Liver (tissue), 9 donors: ENCODE measurements around the gene FBXO10. TPM values are rescaled to one million over a fixed set of nuclear protein-coding genes. Genes with fewer than 3 reads are reported as not detected.

Experiments
- DNase-seq: peaks from one replicate; pipeline ENCODE4 v3.0.0-alpha.2; 2017; ENCODE audit warnings: low spot score
- H3K27ac ChIP-seq, 2 donors: one replicate each; pipeline ENCODE4 v1.7.0; 2013; ENCODE audit warnings: inconsistent platforms in 2 of 2, low read length in 2 of 2, control low read depth in 1 of 2, low read depth in 1 of 2, mild to moderate bottlenecking in 1 of 2
- H3K27me3 ChIP-seq, 4 donors: one replicate each; pipeline versions ENCODE4 v1.6.1 to v1.7.0; 2013; ENCODE audit warnings: low read length in 3 of 4, inconsistent platforms in 1 of 4, mild to moderate bottlenecking in 1 of 4, moderate library complexity in 1 of 4; ENCODE audit not compliant: control insufficient read depth in 4 of 4, insufficient read depth in 4 of 4
- H3K36me3 ChIP-seq, 4 donors: one replicate each; pipeline versions ENCODE4 v1.6.1 to v1.7.0; 2013; ENCODE audit warnings: low read length in 3 of 4, mild to moderate bottlenecking in 3 of 4, low read depth in 1 of 4, moderate library complexity in 1 of 4; ENCODE audit not compliant: control insufficient read depth in 4 of 4, insufficient read depth in 3 of 4
- H3K4me1 ChIP-seq, 4 donors: one replicate each; pipeline versions ENCODE4 v1.6.1 to v1.7.0; 2013; ENCODE audit warnings: low read length in 3 of 4, mild to moderate bottlenecking in 3 of 4, moderate library complexity in 1 of 4; ENCODE audit not compliant: control insufficient read depth in 4 of 4, insufficient read depth in 4 of 4
- H3K4me3 ChIP-seq, 3 donors: one replicate each; pipeline versions ENCODE4 v1.6.1 to v1.7.0; 2013; ENCODE audit warnings: low read length in 3 of 3, control low read depth in 1 of 3, low read depth in 1 of 3, mild to moderate bottlenecking in 1 of 3
- H3K9ac ChIP-seq, 2 donors: one replicate each; pipeline ENCODE4 v1.7.0; 2013; ENCODE audit warnings: low read length in 2 of 2, mild to moderate bottlenecking in 2 of 2, moderate library complexity in 2 of 2, control low read depth in 1 of 2, low read depth in 1 of 2
- H3K9me3 ChIP-seq, 4 donors: one replicate each; pipeline versions ENCODE4 v1.6.1 to v1.7.0; 2013; ENCODE audit warnings: low read length in 3 of 4; ENCODE audit not compliant: control insufficient read depth in 4 of 4
- EGR1 ChIP-seq, 2 donors: IDR thresholded peaks; 2 replicates each; pipeline ENCODE4 v1.6.1; 2016 to 2018; ENCODE audit warnings: antibody characterized with exemption in 2 of 2, low read depth in 2 of 2
- FOXA1 ChIP-seq: IDR thresholded peaks from 2 replicates; pipeline ENCODE4 v1.6.1; 2016; ENCODE audit warnings: antibody characterized with exemption
- FOXA2 ChIP-seq: IDR thresholded peaks from 2 replicates; pipeline ENCODE4 v1.6.1; 2016; ENCODE audit warnings: antibody characterized with exemption
- GABPA ChIP-seq, 2 donors: IDR thresholded peaks in 1 of 2; conservative IDR thresholded peaks in 1 of 2; 2 replicates each; pipeline ENCODE4 v1.6.1; 2016; ENCODE audit warnings: antibody characterized with exemption in 2 of 2, mild to moderate bottlenecking in 1 of 2, moderate library complexity in 1 of 2
- HNF4A ChIP-seq, 2 donors: conservative IDR thresholded peaks; 2 replicates each; pipeline ENCODE4 v1.6.1; 2016; ENCODE audit warnings: antibody characterized with exemption in 2 of 2, mild to moderate bottlenecking in 2 of 2
- NR2F2 ChIP-seq: IDR thresholded peaks from 2 replicates; pipeline ENCODE4 v1.6.1; 2016; ENCODE audit warnings: antibody characterized with exemption
- RXRA ChIP-seq, 2 donors: IDR thresholded peaks; 2 replicates each; pipeline ENCODE4 v1.6.1; 2017 to 2018; ENCODE audit warnings: antibody characterized with exemption in 2 of 2, mild to moderate bottlenecking in 1 of 2
- SP1 ChIP-seq: IDR thresholded peaks from 2 replicates; pipeline ENCODE4 v1.6.1; 2018; ENCODE audit warnings: antibody characterized with exemption, mild to moderate bottlenecking
- TAF1 ChIP-seq: conservative IDR thresholded peaks from 2 replicates; pipeline ENCODE4 v1.6.1; 2016; ENCODE audit warnings: antibody characterized with exemption, mild to moderate bottlenecking
- YY1 ChIP-seq: IDR thresholded peaks from 2 replicates; pipeline ENCODE4 v1.6.1; 2016; ENCODE audit warnings: antibody characterized with exemption, mild to moderate bottlenecking
- WGBS: extraction: QIAGEN DNeasy Blood & Tissue Kit; methylation state at CpG from one replicate; pipeline ENCODE4 v1.1.7; 2013; 5-methylcytosine and 5-hydroxymethylcytosine counted together
- polyA plus RNA-seq, 2 donors: library from polyadenylated mRNA; stranded (reverse) in 1 of 2; unstranded in 1 of 2; fragments of 200-250 nt in 1 of 2; fragments of >200 nt in 1 of 2; fragmentation: Nextera tagmentation in 1 of 2; extraction: Ambion mirVana in 1 of 2; gene quantifications; one replicate each; pipeline versions ENCODE4 v1.2.1 to v1.2.3, GENCODE V29; 2013 to 2015
- total RNA-seq, 2 donors: library from RNA; depleted of rRNA; stranded (reverse); fragments of >200 nt; gene quantifications; one replicate each; pipeline ENCODE4 v1.2.3, GENCODE V29; 2014
- TF ChIP-seq, protein P1 (sequence below): IDR thresholded peaks from 2 replicates; pipeline ENCODE4 v1.6.1; 2016; ENCODE audit warnings: antibody characterized with exemption
- TF ChIP-seq, protein P2 (sequence below): IDR thresholded peaks from 2 replicates; pipeline ENCODE4 v1.6.1; 2016; ENCODE audit warnings: antibody characterized with exemption
- TF ChIP-seq, protein P3 (sequence below): IDR thresholded peaks from 2 replicates; pipeline ENCODE4 v1.6.1; 2016; ENCODE audit warnings: antibody characterized with exemption
- TF ChIP-seq, protein P4 (sequence below): IDR thresholded peaks from 2 replicates; pipeline ENCODE4 v1.6.1; 2016; ENCODE audit warnings: antibody characterized with exemption, mild to moderate bottlenecking
- TF ChIP-seq, protein P5 (sequence below): fragments of 150-350 bp; IDR thresholded peaks from 2 replicates; pipeline ENCODE4 v1.5.1; 2017; ENCODE audit warnings: improper control_type of control experiment, low read depth, low read length; ENCODE audit not compliant: missing input control
- donor health status: healthy.
- donor health status: healthy.
- donor health status: healthy.
- donor health status: healthy.
- donor health status: healthy.

FBXO10 gene
- total and polyA plus RNA-seq, 4 donors = 1.3 to 5.5 (median 4.1) TPM

DNA sequence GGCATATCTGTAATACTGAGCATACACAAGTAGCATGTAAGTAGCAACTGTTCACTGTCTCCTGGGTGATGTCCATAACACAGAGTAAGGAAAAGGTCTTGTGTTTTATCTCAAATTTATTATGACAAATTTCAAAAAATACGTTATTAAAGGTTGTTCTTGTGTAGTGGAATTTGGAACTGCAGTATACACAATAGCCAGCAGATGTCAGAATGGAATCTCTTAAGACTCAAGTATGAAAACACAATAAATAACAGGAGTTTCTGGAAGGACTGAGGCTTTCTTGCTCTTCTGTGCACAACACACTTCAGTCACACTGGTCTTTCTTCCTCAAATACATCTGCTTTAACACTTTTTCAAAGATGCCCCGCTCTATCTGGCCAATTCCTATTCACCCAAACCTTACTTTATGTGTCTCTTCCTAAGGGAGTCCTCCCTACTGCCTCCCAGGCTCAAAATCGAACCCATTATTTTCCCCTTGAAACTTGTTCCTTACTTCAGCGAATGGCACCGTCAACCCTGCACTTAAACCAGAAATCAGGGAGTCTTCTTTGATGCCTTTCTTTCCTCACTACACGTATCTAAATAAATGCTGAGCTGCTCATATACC is 6.5 kb upstream of the FBXO10 start (continued):
- TF ChIP-seq, protein P1, sequence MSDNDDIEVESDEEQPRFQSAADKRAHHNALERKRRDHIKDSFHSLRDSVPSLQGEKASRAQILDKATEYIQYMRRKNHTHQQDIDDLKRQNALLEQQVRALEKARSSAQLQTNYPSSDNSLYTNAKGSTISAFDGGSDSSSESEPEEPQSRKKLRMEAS = no peak
- TF ChIP-seq YY1 (no peak), HNF4A (conservative IDR thresholded peaks at IDR 0.05) (peak; percentile 10 to 45), FOXA2 (no peak), SP1 (no peak), FOXA1 (no peak), EGR1 (IDR thresholded peaks at IDR 0.05; ENCODE audit: low read depth in 2 of 2) (no peak), RXRA (IDR thresholded peaks at IDR 0.05) (no peak)
- TF ChIP-seq, protein P2, sequence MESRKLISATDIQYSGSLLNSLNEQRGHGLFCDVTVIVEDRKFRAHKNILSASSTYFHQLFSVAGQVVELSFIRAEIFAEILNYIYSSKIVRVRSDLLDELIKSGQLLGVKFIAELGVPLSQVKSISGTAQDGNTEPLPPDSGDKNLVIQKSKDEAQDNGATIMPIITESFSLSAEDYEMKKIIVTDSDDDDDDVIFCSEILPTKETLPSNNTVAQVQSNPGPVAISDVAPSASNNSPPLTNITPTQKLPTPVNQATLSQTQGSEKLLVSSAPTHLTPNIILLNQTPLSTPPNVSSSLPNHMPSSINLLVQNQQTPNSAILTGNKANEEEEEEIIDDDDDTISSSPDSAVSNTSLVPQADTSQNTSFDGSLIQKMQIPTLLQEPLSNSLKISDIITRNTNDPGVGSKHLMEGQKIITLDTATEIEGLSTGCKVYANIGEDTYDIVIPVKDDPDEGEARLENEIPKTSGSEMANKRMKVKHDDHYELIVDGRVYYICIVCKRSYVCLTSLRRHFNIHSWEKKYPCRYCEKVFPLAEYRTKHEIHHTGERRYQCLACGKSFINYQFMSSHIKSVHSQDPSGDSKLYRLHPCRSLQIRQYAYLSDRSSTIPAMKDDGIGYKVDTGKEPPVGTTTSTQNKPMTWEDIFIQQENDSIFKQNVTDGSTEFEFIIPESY = no peak

DNA sequence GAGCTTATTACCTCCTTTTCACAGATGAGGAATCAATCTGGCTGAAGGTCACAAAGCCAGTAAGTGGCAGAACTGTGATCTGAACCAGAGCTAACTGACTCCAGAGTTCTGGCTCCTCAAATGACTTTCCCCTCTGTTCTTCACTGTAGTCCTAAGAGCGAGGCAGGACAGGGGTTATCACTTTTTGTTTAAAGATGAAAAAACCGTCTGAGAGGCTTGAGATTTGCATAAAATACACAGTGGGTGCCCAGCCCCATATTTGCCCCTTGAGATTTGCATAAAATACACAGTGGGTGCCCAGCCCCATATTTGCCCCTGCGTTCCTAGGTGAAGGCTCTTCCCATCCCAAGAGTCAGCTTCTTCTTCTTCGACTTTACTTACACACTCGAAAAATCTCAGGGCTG is 667 bp downstream of the FBXO10 start:
- Histone ChIP-seq H3K9me3 (no peaks in the 10 kb centered on the region), H3K9ac (peak overlapping the region in 1 of 2 donors; percentile 21), H3K27me3 (no peaks in the 10 kb centered on the region), H3K36me3 (peaks cover 0 to 3% (median 0%) of the 10 kb centered on the region in 4 donors), H3K27ac (peak overlapping the region; percentile 54 to 66), H3K4me1 (peaks cover 2 to 15% (median 11%) of the 10 kb centered on the region in 4 donors), H3K4me3 (peak overlapping the region; percentile 52 to 89 (median 83))
- 6% methylated on average over 5 of the region's 5 CpGs for WGBS
- DNase-seq = no peak
- no peak for TF ChIP-seq FOXA2
- no peak for TF ChIP-seq TAF1
- TF ChIP-seq, protein P2 = no peak
- TF ChIP-seq YY1 = no peak
- no peak for TF ChIP-seq GABPA (IDR thresholded peaks at IDR 0.05 in 1 of 2, conservative IDR thresholded peaks at IDR 0.05 in 1 of 2)
- no peak for TF ChIP-seq FOXA1
- TF ChIP-seq HNF4A (conservative IDR thresholded peaks at IDR 0.05) = no peak
- no peak for TF ChIP-seq SP1
- TF ChIP-seq, protein P3, sequence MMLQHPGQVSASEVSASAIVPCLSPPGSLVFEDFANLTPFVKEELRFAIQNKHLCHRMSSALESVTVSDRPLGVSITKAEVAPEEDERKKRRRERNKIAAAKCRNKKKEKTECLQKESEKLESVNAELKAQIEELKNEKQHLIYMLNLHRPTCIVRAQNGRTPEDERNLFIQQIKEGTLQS = no peak
- TF ChIP-seq, protein P4, sequence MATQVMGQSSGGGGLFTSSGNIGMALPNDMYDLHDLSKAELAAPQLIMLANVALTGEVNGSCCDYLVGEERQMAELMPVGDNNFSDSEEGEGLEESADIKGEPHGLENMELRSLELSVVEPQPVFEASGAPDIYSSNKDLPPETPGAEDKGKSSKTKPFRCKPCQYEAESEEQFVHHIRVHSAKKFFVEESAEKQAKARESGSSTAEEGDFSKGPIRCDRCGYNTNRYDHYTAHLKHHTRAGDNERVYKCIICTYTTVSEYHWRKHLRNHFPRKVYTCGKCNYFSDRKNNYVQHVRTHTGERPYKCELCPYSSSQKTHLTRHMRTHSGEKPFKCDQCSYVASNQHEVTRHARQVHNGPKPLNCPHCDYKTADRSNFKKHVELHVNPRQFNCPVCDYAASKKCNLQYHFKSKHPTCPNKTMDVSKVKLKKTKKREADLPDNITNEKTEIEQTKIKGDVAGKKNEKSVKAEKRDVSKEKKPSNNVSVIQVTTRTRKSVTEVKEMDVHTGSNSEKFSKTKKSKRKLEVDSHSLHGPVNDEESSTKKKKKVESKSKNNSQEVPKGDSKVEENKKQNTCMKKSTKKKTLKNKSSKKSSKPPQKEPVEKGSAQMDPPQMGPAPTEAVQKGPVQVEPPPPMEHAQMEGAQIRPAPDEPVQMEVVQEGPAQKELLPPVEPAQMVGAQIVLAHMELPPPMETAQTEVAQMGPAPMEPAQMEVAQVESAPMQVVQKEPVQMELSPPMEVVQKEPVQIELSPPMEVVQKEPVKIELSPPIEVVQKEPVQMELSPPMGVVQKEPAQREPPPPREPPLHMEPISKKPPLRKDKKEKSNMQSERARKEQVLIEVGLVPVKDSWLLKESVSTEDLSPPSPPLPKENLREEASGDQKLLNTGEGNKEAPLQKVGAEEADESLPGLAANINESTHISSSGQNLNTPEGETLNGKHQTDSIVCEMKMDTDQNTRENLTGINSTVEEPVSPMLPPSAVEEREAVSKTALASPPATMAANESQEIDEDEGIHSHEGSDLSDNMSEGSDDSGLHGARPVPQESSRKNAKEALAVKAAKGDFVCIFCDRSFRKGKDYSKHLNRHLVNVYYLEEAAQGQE = no peak
- TF ChIP-seq NR2F2 = no peak
- TF ChIP-seq, protein P5, sequence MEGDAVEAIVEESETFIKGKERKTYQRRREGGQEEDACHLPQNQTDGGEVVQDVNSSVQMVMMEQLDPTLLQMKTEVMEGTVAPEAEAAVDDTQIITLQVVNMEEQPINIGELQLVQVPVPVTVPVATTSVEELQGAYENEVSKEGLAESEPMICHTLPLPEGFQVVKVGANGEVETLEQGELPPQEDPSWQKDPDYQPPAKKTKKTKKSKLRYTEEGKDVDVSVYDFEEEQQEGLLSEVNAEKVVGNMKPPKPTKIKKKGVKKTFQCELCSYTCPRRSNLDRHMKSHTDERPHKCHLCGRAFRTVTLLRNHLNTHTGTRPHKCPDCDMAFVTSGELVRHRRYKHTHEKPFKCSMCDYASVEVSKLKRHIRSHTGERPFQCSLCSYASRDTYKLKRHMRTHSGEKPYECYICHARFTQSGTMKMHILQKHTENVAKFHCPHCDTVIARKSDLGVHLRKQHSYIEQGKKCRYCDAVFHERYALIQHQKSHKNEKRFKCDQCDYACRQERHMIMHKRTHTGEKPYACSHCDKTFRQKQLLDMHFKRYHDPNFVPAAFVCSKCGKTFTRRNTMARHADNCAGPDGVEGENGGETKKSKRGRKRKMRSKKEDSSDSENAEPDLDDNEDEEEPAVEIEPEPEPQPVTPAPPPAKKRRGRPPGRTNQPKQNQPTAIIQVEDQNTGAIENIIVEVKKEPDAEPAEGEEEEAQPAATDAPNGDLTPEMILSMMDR = no peak
- TF ChIP-seq, protein P1 = no peak
- no peak for TF ChIP-seq EGR1 (IDR thresholded peaks at IDR 0.05; ENCODE audit: low read depth in 2 of 2)
